HFF-Myc (cell line): ENCODE measurements around the gene SYCE3.

ENCODE experiments used
- DNase-seq: peaks from one replicate; pipeline ENCODE4 v3.0.0-alpha.2; 2011; ENCODE audit warnings: low read depth; ENCODE audit errors: extremely low read depth
- H3K4me3 ChIP-seq: replicated peaks from 2 replicates; pipeline ENCODE4 v1.5.1; 2011; ENCODE audit warnings: low read depth, mild to moderate bottlenecking, control low read depth, low read length
- TF ChIP-seq, protein P1 (sequence below): IDR thresholded peaks from 2 replicates; pipeline ENCODE4 v1.5.1; 2012; ENCODE audit warnings: mild to moderate bottlenecking, low read depth, low read length, control low read depth; ENCODE audit errors: missing control alignments

The SYCE3 gene

DNA sequence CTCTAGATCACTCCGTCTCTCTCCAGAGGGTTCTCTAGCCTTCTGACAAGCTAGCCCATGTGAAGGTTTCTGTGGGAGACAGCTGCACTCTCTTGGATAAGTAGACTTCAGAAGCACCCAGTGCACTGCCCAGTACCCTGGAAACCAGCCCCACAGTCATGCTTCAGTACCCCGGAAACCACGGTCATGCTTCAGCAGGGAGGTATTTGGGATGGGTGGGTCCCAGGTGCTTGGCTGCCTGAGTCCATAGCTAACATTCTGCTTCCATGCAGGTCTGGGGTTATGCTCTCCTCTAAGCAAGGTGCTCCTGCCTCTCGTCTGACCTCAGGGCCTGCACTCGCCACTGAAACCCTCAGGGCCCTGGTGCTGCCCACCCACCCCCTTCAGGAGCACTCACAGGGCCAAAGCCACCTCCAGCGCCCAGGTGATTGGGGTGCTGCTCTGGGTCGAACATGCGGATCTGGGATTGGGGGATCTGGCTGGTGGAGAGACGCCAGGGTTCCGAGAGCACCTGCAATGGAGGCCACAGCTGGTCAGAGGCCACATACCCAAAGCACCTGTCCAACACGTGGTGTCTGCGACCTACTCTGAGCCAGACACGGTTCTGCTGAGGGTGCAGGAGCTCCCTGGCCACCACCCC, 7.3 kb upstream of the SYCE3 start:
- TF ChIP-seq, protein P1, sequence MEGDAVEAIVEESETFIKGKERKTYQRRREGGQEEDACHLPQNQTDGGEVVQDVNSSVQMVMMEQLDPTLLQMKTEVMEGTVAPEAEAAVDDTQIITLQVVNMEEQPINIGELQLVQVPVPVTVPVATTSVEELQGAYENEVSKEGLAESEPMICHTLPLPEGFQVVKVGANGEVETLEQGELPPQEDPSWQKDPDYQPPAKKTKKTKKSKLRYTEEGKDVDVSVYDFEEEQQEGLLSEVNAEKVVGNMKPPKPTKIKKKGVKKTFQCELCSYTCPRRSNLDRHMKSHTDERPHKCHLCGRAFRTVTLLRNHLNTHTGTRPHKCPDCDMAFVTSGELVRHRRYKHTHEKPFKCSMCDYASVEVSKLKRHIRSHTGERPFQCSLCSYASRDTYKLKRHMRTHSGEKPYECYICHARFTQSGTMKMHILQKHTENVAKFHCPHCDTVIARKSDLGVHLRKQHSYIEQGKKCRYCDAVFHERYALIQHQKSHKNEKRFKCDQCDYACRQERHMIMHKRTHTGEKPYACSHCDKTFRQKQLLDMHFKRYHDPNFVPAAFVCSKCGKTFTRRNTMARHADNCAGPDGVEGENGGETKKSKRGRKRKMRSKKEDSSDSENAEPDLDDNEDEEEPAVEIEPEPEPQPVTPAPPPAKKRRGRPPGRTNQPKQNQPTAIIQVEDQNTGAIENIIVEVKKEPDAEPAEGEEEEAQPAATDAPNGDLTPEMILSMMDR: no peak
- H3K4me3 ChIP-seq: no peak overlapping the region
- DNase-seq: no peak

DNA sequence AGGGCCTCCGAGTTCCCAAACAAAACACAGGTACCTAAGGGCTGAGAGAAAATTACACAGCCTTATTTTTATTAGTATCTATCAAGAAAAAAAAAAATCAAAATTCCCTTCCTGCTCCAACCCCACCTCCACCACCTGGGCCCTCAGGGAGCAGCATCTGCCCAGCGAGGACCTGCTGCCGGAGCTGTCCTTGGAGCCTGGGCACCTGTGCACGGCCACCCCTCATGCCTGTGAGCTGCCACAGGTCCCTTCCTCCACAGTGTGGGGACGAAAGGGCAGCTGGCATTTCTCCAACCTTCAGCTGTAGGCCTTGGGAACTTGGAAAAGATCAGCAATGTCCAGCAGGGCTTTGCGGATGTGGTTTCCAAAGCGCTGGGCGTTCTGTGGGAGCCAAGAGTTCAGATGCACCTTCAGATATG, 6.3 kb upstream of the SYCE3 start:
- DNase-seq: no peak
- no peak overlapping the region for H3K4me3 ChIP-seq
- TF ChIP-seq, protein P1: no peak

GRCh38 chr22:50568626-50569025, 5.9 kb upstream of the SYCE3 start:
- TF ChIP-seq, protein P1: no peak
- no peak for DNase-seq
- H3K4me3 ChIP-seq: no peak overlapping the region

DNA sequence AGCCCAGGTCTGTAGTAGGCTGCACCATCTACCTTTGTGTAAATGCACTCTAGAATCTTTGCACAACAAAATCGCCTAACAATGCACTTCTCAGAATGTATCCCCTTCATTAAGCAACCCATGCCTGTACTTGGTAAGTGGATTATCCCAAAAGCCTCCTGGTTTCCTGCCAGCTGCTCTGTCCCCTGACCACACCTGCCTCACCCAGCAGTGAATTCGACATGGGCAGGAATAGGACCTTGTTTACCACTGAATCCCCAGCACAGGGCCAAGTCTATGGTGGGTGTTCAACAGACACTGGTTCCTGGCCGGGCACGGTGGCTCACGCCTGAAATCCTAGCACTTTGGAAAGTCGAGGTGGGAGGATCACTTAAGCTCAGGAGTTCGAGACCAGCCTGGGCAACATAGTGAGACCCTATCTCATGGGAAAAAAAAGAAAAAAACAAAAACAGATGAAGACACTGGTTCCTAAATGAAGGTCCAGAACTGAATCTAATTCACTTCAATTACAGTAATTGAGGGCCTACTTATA, 5.1 kb upstream of the SYCE3 start:
- DNase-seq: no peak
- TF ChIP-seq, protein P1: no peak
- H3K4me3 ChIP-seq: no peak overlapping the region

GRCh38 chr22:50564289-50564688, 1.6 kb upstream of the SYCE3 start:
- TF ChIP-seq, protein P1: no peak
- no peak overlapping the region for H3K4me3 ChIP-seq
- DNase-seq: no peak

- H3K4me3 ChIP-seq: peak overlapping the region; percentile 51
- DNase-seq: no peak
- TF ChIP-seq, protein P1: no peak
Measured at GRCh38 chr22:50563413-50564160, 868 bp upstream of the SYCE3 start.
